ENCODE results near the gene TSHZ2. TPM values are rescaled to one million over a fixed set of nuclear protein-coding genes. Genes with fewer than 3 reads are reported as not detected.

TSHZ2 gene
- polyA plus RNA-seq, 1 donor from 2014 or later = 4.6 TPM

DNA sequence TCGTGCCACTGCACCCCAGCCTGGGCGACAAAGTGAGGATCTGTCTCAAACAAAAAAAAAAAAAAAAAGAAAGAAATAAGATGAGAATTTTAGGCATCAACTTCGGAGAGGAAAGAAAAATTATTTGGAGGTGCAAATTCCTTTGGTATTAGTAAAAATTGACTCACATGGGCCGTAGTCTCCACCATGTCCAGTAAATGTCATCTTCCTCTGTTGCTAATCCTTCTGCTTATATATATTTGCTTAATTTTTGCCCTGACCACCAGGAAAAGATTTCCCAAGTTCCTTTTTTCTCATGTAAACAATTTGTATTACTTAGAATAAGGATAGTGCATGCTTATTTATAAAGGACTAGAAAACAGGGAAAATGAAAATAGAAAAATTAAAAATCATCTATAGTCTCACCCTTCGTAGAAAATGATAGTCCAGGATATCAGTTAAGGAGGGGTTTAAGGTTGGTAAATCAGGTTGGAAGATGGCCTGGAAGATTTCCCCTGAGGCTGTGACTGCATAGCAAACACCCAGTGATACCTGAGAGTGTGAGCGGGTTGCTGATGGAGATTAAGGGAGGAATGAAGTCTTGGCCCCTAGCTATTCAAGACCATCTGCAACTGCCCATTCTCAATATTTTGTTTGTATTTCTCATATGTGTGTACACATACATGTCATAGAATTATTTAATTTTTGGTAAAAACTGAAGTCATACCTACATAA, 380.7 kb downstream of the TSHZ2 start:
- Histone ChIP-seq H2AFZ (ENCODE audit: low read depth, low read length) (no peak overlapping the region), H3F3A (ENCODE audit: insufficient read depth, low read length, poor library complexity, severe bottlenecking) (no peaks in the 10 kb centered on the region), H3K27ac (ENCODE audit: low read length) (no peak overlapping the region), H3K4me3 (ENCODE audit: low read length) (no peak overlapping the region), H3K4me2 (ENCODE audit: low read length) (no peak overlapping the region), H3K79me2 (replicated peaks; ENCODE audit: insufficient read depth, low read length) (no peaks in the 10 kb centered on the region), H4K20me1 (ENCODE audit: insufficient read depth) (no peaks in the 10 kb centered on the region), H3K27me3 (ENCODE audit: insufficient read depth, low read depth, low read length) (no peaks in the 10 kb centered on the region), H3K9ac (ENCODE audit: low read length) (no peak overlapping the region), H3K9me2 (ENCODE audit: insufficient read depth, low read length) (no peaks in the 10 kb centered on the region), H3K9me3 (ENCODE audit: low read length) (peaks cover 12% of the 10 kb centered on the region), H3K36me3 (ENCODE audit: insufficient read depth, low read length) (no peaks in the 10 kb centered on the region)
- TF ChIP-seq TAF1 (IDR thresholded peaks at IDR 0.05; ENCODE audit: low read depth) (no peak), EP300 (conservative IDR thresholded peaks at IDR 0.05; ENCODE audit: poor library complexity, severe bottlenecking) (no peak), SMC3 (conservative IDR thresholded peaks at IDR 0.05; ENCODE audit: poor library complexity) (no peak), POLR2AphosphoS5 (IDR thresholded peaks at IDR 0.05) (no peak), MXI1 (conservative IDR thresholded peaks at IDR 0.05; ENCODE audit: poor library complexity, severe bottlenecking) (no peak), EZH2 (IDR thresholded peaks at IDR 0.05; ENCODE audit: borderline replicate concordance, insufficient read depth, low read length, poor library complexity, severe bottlenecking) (no peak), RAD21 (conservative IDR thresholded peaks at IDR 0.05) (no peak)
- TF ChIP-seq, protein P1, sequence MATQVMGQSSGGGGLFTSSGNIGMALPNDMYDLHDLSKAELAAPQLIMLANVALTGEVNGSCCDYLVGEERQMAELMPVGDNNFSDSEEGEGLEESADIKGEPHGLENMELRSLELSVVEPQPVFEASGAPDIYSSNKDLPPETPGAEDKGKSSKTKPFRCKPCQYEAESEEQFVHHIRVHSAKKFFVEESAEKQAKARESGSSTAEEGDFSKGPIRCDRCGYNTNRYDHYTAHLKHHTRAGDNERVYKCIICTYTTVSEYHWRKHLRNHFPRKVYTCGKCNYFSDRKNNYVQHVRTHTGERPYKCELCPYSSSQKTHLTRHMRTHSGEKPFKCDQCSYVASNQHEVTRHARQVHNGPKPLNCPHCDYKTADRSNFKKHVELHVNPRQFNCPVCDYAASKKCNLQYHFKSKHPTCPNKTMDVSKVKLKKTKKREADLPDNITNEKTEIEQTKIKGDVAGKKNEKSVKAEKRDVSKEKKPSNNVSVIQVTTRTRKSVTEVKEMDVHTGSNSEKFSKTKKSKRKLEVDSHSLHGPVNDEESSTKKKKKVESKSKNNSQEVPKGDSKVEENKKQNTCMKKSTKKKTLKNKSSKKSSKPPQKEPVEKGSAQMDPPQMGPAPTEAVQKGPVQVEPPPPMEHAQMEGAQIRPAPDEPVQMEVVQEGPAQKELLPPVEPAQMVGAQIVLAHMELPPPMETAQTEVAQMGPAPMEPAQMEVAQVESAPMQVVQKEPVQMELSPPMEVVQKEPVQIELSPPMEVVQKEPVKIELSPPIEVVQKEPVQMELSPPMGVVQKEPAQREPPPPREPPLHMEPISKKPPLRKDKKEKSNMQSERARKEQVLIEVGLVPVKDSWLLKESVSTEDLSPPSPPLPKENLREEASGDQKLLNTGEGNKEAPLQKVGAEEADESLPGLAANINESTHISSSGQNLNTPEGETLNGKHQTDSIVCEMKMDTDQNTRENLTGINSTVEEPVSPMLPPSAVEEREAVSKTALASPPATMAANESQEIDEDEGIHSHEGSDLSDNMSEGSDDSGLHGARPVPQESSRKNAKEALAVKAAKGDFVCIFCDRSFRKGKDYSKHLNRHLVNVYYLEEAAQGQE (IDR thresholded peaks at IDR 0.05; ENCODE audit: borderline replicate concordance) = no peak
- TF ChIP-seq, protein P2, sequence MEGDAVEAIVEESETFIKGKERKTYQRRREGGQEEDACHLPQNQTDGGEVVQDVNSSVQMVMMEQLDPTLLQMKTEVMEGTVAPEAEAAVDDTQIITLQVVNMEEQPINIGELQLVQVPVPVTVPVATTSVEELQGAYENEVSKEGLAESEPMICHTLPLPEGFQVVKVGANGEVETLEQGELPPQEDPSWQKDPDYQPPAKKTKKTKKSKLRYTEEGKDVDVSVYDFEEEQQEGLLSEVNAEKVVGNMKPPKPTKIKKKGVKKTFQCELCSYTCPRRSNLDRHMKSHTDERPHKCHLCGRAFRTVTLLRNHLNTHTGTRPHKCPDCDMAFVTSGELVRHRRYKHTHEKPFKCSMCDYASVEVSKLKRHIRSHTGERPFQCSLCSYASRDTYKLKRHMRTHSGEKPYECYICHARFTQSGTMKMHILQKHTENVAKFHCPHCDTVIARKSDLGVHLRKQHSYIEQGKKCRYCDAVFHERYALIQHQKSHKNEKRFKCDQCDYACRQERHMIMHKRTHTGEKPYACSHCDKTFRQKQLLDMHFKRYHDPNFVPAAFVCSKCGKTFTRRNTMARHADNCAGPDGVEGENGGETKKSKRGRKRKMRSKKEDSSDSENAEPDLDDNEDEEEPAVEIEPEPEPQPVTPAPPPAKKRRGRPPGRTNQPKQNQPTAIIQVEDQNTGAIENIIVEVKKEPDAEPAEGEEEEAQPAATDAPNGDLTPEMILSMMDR (IDR thresholded peaks at IDR 0.05; ENCODE audit: poor library complexity, severe bottlenecking) = no peak

DNA sequence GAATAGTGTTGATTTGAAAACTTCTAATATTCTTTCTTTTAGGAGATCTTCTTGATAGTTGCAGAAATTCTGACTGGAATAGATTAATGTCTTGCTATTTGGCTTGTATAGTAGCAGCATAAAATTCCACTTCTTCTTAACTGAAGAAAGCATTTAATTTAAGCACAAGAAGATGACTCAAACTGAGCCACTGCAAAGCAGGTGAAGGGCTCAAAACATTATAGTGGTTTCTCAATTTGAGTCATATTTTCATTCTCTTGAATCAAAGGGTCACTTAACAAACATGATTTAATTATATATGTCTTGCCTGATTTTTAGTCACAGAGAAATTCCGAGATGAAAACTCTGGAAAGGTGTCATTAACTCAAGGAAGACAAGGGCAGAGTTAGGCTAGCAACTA, 382.2 kb downstream of the TSHZ2 start:
- Histone ChIP-seq H3K9me2 (ENCODE audit: insufficient read depth, low read length) (no peaks in the 10 kb centered on the region), H3K9ac (ENCODE audit: low read length) (no peak overlapping the region), H3F3A (ENCODE audit: insufficient read depth, low read length, poor library complexity, severe bottlenecking) (no peaks in the 10 kb centered on the region), H3K27ac (ENCODE audit: low read length) (no peak overlapping the region), H3K4me2 (ENCODE audit: low read length) (no peak overlapping the region), H4K20me1 (ENCODE audit: insufficient read depth) (no peaks in the 10 kb centered on the region), H3K79me2 (replicated peaks; ENCODE audit: insufficient read depth, low read length) (no peaks in the 10 kb centered on the region), H3K36me3 (ENCODE audit: insufficient read depth, low read length) (no peaks in the 10 kb centered on the region), H2AFZ (ENCODE audit: low read depth, low read length) (no peak overlapping the region), H3K9me3 (ENCODE audit: low read length) (peaks cover 12% of the 10 kb centered on the region), H3K4me3 (ENCODE audit: low read length) (no peak overlapping the region), H3K27me3 (ENCODE audit: insufficient read depth, low read depth, low read length) (no peaks in the 10 kb centered on the region)
- TF ChIP-seq EP300 (conservative IDR thresholded peaks at IDR 0.05; ENCODE audit: poor library complexity, severe bottlenecking) (no peak), POLR2AphosphoS5 (IDR thresholded peaks at IDR 0.05) (no peak), SMC3 (conservative IDR thresholded peaks at IDR 0.05; ENCODE audit: poor library complexity) (no peak), TAF1 (IDR thresholded peaks at IDR 0.05; ENCODE audit: low read depth) (no peak), RAD21 (conservative IDR thresholded peaks at IDR 0.05) (no peak), EZH2 (IDR thresholded peaks at IDR 0.05; ENCODE audit: borderline replicate concordance, insufficient read depth, low read length, poor library complexity, severe bottlenecking) (no peak), MXI1 (conservative IDR thresholded peaks at IDR 0.05; ENCODE audit: poor library complexity, severe bottlenecking) (no peak)
- TF ChIP-seq, protein P1 (IDR thresholded peaks at IDR 0.05; ENCODE audit: borderline replicate concordance) = no peak
- TF ChIP-seq, protein P2 (IDR thresholded peaks at IDR 0.05; ENCODE audit: poor library complexity, severe bottlenecking) = no peak
